ENCODE results near the gene CAB39. TPM values are rescaled to one million over a fixed set of nuclear protein-coding genes. Genes with fewer than 3 reads are reported as not detected.
A peak's percentile ranks its signal among the peaks of the same experiment; 100 is the strongest.

Gene CAB39
- total and polyA plus RNA-seq, 4 donors: 19.4 to 123 (median 57.1) TPM

GRCh38 chr2:230843132-230843531 is 130.5 kb downstream of the CAB39 start:
- H3K9me3 ChIP-seq (ENCODE audit: control insufficient read depth in 4 of 4, insufficient read depth in 3 of 4, low read length in 3 of 4): peaks cover 0 to 9% (median 2%) of the 10 kb centered on the region in 4 donors
- 76 to 79% methylated on average over 4 of the region's 4 CpGs for WGBS, 2 donors
- no peak for DNase-seq

DNA sequence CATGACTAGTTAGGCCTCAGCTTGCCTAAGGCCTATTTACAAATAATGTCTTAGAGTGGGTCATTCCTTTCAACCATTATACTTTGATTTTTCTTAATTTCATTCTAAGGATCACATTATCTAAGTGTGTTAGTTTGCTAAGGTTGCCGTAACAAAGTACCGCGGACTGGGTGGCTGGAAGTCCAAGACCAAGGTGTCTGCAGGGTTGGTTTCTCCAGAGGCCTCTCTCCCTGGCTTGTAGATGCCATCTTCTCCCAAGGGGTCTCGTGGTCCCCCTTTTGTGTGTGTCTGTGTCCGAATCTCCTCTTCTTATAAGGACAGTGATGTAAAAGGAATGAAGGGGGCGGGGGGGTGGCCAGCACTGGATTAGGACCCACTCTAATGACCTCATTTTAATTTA is 133.7 kb downstream of the CAB39 start:
- Histone ChIP-seq H3K9ac (ENCODE audit: insufficient read depth in 1 of 2, low read length in 2 of 2) (no peak overlapping the region), H3K27ac (ENCODE audit: low read depth in 1 of 2, low read length in 1 of 2) (no peak overlapping the region), H3K27me3 (ENCODE audit: control insufficient read depth in 3 of 3, insufficient read depth in 3 of 3, low read length in 2 of 3) (peaks cover 0 to 2% (median 0%) of the 10 kb centered on the region in 3 donors), H3K4me3 (no peak overlapping the region), H3K36me3 (ENCODE audit: control insufficient read depth in 4 of 4, insufficient read depth in 4 of 4, low read length in 4 of 4) (no peaks in the 10 kb centered on the region), H3K4me1 (ENCODE audit: control insufficient read depth in 5 of 5, insufficient read depth in 5 of 5, low read length in 5 of 5) (peaks cover 0 to 3% (median 0%) of the 10 kb centered on the region in 5 donors), H3K9me3 (ENCODE audit: control insufficient read depth in 4 of 4, insufficient read depth in 3 of 4, low read length in 3 of 4) (peaks cover 0 to 2% (median 0%) of the 10 kb centered on the region in 4 donors)
- DNase-seq (no peak), ATAC-seq (ENCODE audit: insufficient read depth, low FRiP score) (no peak)
- TF ChIP-seq, protein P1, sequence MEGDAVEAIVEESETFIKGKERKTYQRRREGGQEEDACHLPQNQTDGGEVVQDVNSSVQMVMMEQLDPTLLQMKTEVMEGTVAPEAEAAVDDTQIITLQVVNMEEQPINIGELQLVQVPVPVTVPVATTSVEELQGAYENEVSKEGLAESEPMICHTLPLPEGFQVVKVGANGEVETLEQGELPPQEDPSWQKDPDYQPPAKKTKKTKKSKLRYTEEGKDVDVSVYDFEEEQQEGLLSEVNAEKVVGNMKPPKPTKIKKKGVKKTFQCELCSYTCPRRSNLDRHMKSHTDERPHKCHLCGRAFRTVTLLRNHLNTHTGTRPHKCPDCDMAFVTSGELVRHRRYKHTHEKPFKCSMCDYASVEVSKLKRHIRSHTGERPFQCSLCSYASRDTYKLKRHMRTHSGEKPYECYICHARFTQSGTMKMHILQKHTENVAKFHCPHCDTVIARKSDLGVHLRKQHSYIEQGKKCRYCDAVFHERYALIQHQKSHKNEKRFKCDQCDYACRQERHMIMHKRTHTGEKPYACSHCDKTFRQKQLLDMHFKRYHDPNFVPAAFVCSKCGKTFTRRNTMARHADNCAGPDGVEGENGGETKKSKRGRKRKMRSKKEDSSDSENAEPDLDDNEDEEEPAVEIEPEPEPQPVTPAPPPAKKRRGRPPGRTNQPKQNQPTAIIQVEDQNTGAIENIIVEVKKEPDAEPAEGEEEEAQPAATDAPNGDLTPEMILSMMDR (IDR thresholded peaks at IDR 0.05; ENCODE audit: control extremely low read depth, extremely low read depth): no peak
- WGBS, 2 donors: 96 to 97% methylated on average over 6 of the region's 6 CpGs

More at GRCh38 chr2:230843132-230843531, 130.5 kb downstream of the CAB39 start:
- no peak overlapping the region for H3K9ac ChIP-seq (ENCODE audit: insufficient read depth in 1 of 2, low read length in 2 of 2)
- H3K36me3 ChIP-seq (ENCODE audit: control insufficient read depth in 4 of 4, insufficient read depth in 4 of 4, low read length in 4 of 4): no peaks in the 10 kb centered on the region
- H3K4me1 ChIP-seq (ENCODE audit: control insufficient read depth in 5 of 5, insufficient read depth in 5 of 5, low read length in 5 of 5): peaks cover 0 to 2% (median 0%) of the 10 kb centered on the region in 5 donors
- H3K27ac ChIP-seq (ENCODE audit: low read depth in 1 of 2, low read length in 1 of 2): no peak overlapping the region
- TF ChIP-seq, protein P1 (IDR thresholded peaks at IDR 0.05; ENCODE audit: control extremely low read depth, extremely low read depth): no peak
- no peak for ATAC-seq (ENCODE audit: insufficient read depth, low FRiP score)
- H3K4me3 ChIP-seq: no peak overlapping the region
- H3K27me3 ChIP-seq (ENCODE audit: control insufficient read depth in 3 of 3, insufficient read depth in 3 of 3, low read length in 2 of 3): peaks cover 0 to 2% (median 0%) of the 10 kb centered on the region in 3 donors

GRCh38 chr2:230847883-230848388 is 135.3 kb downstream of the CAB39 start:
- Histone ChIP-seq H3K4me1 (ENCODE audit: control insufficient read depth in 5 of 5, insufficient read depth in 5 of 5, low read length in 5 of 5) (peaks cover 0 to 3% (median 0%) of the 10 kb centered on the region in 5 donors), H3K9me3 (ENCODE audit: control insufficient read depth in 4 of 4, insufficient read depth in 3 of 4, low read length in 3 of 4) (peaks cover 0 to 2% (median 0%) of the 10 kb centered on the region in 4 donors), H3K36me3 (ENCODE audit: control insufficient read depth in 4 of 4, insufficient read depth in 4 of 4, low read length in 4 of 4) (no peaks in the 10 kb centered on the region), H3K4me3 (no peak overlapping the region), H3K27ac (ENCODE audit: low read depth in 1 of 2, low read length in 1 of 2) (no peak overlapping the region), H3K9ac (ENCODE audit: insufficient read depth in 1 of 2, low read length in 2 of 2) (no peak overlapping the region), H3K27me3 (ENCODE audit: control insufficient read depth in 3 of 3, insufficient read depth in 3 of 3, low read length in 2 of 3) (no peaks in the 10 kb centered on the region)
- peak; percentile 90 for ATAC-seq (ENCODE audit: insufficient read depth, low FRiP score)
- TF ChIP-seq, protein P1 (IDR thresholded peaks at IDR 0.05; ENCODE audit: control extremely low read depth, extremely low read depth): peak; percentile 59
- WGBS, 2 donors: 9 to 13% methylated on average over 32 of the region's 32 CpGs
- DNase-seq: peak; percentile 80 to 87 (median 84)

Data from lung (tissue), 12 donors.